HG03135 (cell line): ENCODE measurements around the gene BCL11A.
A peak's percentile ranks its signal among the peaks of the same experiment; 100 is the strongest.

Source experiments
- ATAC-seq: cut with Tn5 transposase; IDR thresholded peaks from one replicate; pipeline ENCODE4 v1.9.1; 2021; ENCODE audit warnings: mild to moderate bottlenecking, moderate library complexity; ENCODE audit not compliant: unreplicated experiment

BCL11A gene

DNA sequence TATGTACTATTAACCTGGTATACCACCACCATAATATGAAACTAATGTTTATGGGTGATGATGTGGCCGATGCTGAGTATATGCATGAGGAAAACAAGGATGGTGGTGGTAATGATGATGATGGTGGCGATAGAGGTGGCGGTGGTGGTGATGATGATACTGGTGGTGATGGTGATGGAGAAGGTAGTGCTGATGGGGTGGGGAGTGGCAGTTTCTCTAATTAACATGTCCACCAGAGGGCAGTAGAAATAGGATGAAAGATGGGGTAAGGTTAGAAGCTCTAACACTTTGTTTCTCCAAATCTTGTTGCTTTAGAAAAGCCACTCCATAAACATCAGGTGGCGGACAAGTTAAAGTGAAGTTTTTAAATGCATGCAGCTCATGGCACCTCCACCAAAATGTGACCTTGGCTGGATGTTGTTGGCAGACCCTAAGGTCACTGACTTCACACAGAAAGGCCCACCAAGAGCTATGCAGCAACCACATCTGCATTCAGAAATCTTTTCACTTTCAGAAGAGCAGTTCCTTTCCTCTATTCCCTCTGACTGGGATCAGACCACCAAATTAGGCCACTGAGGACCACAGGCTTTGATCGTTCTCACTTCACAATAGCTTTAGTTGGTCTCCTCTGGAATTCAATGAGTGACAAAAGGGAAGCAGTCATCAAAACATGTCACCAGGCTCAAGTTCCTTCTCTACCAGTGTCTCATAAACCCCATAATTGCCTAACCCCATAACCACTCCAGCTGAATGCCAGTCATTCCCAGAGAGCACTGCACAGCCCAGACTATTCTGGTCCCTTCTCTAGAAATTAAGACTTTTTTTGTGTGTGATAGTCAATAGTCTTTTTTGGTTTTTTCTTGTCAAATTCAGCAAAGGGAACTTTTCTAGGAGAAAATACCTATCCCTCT, 7.5 kb upstream of the BCL11A start:
- ATAC-seq: no peak

DNA sequence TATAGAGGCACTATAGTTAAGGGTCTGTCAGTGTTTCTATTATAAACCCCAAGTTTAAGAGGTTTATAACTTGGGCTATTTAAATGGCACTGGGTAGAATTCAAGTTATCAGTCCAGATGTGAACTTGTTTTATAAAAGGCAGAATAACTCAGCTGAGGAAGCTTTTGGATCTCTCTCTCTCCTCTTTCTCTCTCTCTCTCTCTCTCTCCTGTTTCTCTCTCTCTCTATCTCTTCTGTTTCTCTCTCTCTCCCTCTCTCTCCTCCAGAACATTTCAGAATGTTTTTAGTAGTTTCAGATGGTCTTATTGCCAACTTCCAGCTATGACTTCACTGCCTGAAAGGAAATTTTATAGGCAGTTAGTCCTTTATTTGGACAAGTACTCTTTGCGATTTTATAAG, 6.4 kb upstream of the BCL11A start:
- ATAC-seq: no peak

DNA sequence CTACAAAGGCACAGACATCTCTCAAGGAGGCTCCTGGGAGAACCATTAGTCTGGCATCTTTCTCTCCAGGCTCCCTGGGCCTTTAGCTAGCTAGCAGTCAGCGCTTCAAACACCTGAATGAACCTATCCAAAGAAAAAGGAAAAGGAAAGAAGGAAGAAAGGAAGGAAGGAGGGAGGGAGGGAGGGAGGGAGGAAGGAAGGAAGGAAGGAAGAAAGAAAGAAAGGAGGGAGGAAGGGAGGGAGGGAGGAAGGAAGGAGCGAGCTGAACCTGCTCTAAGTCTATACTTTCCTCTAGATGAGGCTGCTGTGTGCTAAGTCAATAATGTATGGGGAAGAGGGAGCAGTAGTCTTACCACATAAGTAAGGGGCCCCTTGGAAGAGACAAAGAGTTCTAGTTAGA, 5.1 kb upstream of the BCL11A start:
- no peak for ATAC-seq

DNA sequence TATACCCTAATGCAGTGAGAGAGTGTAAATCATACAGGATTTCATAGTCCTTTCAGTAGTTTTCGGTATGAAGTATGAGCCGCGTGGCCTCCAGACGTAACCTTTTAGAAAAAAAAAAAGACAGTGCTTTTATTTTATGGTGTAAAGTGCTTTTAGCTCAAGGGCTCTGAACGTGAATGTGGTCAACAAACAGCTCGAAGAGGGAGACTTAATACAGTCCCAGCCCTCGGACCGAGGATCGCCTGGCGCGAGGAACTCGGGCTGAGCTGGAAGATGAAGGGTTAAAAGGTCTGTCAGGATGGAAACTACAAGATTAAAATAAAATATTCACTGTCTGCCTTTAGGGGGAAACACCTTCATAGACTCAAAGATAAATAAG, 4.0 kb upstream of the BCL11A start:
- ATAC-seq: no peak

DNA sequence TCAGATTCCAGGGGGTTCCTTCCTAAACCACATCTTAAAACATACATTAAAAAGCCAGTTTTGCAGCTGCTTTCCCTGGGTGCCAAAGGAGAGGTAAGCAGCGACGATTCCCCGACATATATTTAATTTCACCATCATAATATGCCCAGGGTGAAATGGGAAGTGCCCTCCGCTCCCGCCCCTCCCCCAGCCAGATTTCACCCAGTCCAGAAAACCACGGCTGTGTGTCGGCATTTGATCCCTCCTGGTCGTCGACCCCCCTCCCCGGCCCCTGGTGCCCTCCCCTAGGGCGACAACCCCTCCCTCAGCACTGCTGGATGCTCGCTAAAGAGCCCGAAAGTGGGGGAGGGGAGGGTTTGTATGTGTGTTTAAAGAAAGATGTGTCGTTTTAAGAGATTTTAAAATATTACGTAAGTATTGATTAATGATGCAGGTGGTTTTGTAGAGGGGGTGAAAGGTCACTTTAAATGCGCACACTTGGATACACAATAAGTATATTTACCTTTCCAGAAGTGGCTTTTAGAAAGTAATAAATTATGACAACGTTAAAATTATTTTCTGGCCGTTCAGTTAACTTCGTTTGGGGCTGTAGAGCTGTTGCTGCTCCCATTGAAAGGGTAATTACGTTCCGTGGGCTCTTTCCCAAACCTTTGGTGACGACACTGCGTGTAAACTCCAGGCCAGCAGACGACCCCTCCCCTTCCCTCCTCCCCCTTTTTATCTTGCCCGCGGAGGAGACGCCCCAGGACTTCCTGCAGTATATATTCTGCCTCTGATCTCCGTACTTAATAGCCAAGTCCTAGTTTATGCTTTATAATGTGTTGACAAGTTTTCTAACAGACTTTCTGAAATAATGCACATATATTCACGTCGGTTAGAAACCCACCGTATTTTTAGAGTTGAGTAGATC, 3.4 kb upstream of the BCL11A start:
- ATAC-seq: no peak

DNA sequence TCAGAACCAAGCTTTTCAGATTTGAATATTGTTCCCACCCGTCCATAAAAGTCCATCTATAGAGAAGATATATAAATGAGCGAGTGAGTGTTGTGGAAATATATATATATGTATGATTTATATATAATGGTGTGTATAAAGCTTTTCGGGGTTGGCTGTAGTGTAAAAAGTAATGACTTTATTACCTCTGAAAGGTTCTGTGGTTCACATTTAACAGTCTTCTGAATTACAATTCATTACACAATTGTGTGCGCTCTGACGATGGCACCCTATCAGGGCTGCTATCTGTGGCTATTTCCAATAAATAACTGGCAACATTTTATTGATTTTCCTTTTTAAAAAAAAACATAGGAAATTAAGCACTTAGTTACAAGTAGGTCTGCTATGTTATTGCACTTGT, 2.7 kb upstream of the BCL11A start:
- ATAC-seq: no peak

DNA sequence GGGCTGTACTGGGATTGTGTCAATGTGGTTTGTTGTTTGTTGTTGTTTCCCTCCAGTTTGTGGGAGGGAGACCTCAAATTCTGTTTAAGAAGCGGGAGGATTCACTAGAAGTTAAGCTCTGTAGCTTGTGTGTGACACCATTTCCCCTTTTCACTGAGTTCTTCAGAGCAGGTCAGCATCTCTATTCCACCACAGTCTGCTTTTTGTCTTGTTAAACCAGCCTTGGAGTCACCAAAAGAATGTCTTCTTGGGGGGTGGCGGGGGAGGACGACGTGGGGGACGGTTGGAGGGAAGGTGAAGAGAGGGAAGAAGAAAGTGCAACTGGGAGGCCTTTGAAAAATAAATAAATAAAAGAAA, 2.3 kb upstream of the BCL11A start:
- ATAC-seq: peak; percentile 8

DNA sequence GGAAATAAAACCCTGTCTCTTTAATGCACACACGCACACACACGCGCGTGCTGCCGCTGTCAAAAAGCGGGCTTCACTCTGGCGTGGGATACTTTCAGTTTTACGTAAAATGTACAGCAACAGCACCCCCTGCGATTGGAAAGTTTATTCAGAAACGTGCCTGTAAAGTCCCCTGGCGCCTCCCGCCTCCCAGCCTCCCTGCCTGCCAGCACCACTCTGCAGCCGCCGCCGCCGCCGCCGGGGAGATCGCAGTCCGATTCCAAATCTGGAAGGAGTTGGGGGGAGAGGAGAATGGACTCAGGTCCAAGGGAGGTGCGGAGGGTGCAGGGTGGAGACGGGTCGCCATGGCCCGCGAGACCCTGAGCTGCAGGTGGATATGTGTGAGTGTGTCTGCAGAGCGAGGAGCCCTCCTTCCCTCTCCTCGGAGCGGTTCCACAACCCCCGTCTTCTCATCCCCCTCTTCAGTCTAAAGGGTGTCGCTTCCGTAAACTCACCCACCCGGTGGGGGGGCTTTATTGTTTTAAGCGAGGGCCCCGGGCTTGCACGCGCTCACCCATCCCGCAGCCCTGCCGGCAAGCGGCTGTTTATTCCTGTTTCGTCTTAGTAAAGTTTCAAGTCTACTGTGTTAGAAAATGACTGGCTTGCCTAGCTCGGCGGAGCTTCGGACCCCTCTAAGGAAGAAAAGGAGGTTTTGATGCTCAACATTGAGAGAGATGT, 1.8 kb upstream of the BCL11A start:
- peak; percentile 40 for ATAC-seq

DNA sequence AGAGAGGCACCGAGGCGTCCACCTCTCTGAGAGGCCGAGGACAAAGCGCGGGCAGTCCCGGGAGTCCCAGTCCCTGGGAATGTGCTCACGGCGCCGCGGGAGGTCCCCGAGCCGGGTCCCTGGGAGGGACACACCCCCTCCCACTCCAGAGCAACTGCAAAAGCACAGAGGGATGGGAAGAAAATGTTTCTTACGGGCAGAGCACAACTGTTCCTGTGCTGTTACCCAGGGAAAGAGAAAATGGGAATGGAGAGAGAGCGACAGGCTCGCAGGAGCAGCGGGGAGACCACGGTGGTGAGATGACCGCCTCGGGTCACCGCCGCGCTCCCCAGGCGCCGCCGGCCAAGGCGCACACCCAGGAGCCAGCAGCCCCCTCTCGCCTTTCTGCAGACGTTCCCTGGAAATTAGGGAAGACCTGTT, 1.2 kb upstream of the BCL11A start:
- no peak for ATAC-seq

DNA sequence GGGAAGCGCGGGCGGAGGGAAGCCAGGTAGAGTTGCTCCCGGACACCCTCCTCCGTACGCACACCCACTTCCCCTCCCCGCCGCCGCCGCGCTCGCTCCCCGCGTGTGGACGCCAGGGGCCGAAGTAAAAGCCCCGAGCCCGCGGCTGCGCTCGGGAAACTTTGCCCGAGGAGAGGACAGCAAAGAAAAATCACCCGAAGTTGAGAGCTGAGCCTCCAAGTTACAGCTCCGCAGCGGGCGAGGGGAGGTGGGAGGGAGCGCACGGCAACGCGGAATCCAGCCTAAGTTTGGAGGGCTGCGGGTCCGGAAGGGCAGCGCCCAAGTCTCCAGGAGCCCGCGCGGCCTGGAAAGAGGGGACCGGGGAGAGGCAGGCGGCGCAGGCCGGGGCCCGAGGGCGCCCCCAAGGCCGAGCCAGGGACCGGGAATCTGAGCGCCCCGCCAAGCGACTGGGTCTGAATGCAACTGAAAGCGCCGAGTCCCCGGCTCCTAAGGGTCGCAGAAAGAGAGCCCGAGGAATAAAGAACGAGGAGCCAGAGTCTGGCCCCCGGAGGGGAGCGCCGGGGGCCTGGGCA, 706 bp upstream of the BCL11A start:
- no peak for ATAC-seq

DNA sequence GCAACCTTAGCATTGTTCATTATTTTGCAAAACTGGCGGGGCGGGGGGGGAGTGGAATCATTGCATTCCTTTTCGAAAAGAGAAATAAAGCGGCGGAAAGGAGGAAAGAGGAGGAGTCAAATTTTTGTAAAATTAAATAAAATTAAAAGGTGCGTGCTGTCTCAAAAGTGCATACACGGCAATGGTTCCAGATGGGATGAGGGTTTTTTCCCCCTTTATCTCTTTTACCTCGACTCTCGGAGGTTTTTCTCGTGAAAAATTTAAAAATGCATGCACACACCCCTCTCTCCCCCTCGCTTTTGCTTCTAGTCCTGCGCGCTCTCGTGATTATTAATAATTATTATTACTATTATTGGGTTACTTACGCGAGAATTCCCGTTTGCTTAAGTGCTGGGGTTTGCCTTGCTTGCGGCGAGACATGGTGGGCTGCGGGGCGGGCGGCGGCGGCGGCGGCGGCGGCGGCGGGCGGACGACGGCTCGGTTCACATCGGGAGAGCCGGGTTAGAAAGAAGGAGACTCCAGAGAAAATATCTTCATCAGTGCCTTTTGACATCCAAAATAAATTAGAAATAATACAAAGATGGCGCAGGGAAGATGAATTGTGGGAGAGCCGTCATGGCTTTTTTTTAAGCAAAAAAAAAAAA, 481 bp downstream of the BCL11A start:
- no peak for ATAC-seq

DNA sequence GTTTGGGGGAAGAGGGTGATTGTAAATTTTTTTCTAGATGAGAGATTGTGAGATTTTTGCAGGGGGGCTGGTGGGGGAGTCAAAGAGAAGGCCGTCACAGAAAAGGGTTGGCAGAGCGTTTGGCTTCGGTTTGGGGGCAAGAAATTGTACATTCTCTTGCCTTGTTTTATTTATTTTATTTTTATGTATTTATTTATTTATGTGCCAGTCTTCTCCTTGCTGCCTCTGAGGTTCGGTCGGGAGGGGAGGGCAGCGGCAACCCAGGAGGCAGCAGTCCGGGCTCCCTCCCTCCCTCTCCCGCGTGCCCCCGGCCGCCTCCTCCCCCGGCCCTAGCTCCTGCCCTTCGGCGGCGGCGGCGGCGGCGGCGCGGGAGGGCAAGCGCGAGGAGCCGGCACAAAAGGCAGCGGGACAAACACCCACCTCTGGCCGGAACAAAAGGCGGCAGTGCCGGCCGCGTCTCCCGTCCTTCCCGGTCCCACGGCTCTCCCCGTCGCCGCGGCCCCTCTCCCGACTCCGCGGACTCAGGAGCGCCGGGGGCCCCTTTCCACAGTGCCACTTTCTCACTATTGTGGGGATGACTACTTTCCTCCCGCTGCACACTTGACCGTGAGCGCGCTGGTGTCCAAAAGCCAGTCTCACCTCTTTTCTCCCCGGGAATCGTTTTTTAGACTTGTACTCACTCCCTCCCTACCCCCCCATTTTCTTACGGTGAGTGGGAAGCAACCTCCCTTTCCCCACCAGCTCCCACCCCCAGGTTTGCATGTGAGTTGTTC, 1.2 kb downstream of the BCL11A start:
- no peak for ATAC-seq

DNA sequence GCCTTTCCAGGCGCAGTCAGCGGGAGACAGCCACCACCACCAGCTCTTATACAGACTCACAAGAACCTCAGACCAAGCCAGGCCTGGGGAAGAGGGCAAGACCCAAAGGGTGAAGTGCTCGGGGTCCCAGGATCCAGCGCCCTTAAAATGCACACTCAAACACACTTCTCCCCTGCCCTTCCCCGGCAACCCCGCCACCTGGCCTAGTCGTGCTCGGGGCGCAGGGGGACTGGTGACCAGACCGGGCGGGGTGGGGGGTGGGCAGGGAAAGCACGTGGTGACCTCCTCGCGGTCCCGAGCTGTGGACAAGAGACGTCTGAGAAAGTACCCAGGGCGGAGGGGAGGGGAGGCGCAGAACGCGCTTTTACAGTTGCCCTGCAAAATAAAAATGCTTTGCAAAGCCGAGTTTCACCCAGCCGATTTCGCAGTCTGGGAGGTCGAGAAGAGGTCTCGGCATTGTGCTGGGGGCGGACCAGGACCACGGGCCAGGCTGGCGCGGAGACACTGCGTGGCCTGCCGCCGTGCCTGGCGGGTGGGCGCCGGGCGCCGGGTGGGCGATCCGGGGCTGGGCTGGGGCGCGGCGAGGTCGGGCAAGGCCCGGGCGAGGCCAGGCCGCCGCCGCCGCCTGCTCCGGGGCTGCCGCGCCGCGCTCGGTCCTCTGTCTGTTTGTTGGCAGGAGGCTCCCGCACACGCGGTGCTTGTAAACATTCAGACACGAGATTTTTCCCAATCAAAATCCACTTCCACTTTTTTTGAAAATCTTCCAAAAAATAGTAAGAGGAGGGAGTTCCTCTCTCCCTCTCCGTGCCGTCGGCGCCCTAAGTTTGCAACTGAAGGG, 2.0 kb downstream of the BCL11A start:
- no peak for ATAC-seq

DNA sequence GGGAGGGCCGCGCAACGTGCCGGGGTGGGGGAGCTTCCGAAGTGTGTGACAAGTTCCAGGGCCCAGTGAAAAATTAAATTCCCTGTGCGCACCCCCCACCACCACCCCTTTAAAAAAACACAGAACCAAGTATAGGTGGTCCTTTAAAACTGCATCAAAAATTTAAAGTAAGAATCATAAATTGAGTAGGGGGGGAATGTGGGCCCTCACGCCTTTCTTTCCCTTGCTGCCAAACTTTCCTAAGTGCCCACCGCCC, 2.5 kb downstream of the BCL11A start:
- no peak for ATAC-seq

DNA sequence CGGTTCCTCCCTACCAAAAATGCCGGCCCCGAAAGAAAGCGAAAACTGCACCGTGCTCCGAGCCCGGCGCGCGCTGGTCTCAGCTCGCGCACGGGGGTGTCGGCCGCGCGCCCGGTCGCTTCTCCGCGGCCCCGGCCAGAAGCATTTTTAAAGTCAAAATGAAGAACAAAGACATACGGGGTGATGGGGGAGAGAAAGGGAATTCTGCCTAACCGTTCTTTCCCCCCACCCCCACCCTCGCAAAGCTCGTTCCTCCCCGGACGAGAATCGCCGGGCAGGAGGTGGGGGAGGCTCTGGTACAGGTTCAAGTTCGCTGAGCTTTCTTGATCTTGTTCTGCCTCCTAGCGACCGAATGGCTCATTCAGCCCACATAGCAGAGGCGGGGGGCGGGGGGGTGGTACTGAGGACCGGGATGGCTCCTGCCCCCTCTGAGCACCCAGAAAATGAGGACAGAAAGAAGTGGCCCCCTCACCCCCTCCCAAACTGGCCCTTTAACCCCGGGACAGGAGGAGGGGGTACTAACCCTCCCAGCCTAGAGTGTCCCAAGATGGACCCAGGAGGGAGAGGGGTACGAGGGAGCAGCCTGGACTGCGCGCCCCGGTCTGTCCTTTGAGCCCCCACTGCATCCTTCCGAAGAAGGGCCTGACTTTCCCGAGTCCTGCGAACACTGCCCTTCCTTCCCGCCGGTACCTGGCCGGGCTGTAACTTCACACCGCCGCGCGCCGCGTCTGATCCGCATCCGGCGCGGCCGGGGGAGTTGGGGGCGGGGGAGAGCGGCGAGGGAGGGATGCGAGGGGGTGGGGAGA, 3.1 kb downstream of the BCL11A start:
- ATAC-seq: peak; percentile 54

DNA sequence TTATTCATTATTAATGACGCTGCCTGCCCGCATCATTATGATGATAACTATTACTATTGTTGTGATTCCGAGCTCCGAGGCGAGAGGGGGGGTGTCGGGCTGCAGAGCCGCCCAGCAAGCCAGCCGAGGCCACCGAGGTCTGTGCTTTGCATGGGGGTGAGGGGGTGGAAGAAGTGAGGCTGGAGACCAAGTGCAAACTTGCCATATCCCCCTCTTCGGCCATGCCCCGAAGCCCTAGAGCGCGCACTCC, 3.6 kb downstream of the BCL11A start:
- no peak for ATAC-seq

DNA sequence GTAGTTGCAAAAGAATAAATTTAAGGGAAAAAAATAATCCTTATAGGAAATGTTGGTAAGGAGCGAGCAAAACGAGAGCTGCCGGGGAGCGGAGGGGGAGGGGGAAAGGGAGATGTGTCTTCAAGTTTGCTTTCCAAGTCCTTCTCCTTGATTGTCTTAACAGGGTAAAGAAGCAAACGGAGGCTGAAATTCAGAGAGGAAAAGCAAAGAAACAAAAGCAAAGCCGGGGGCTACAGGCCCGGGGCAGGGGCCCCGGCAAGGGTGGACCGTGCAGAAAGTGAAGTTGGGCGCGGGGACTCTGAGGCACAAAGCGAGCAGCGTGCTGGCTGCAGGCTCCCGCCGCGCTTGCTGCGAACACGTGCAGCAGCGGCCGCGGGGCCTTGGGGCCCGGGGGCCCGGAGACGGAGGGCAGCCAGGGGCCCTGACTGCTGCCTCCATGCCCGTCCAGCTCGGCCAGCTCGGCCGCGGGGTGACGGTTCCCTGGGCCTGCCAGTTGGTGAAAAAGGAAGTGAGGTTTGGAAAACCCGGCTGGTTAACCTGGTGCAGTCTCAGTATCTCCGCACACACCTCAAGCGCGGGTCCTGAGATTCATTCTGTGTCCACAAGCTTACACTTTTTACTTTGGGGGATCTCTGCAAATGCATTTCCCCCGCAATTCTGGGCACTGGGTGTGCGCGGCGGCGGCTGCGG, 4.1 kb downstream of the BCL11A start:
- peak; percentile 13 for ATAC-seq

DNA sequence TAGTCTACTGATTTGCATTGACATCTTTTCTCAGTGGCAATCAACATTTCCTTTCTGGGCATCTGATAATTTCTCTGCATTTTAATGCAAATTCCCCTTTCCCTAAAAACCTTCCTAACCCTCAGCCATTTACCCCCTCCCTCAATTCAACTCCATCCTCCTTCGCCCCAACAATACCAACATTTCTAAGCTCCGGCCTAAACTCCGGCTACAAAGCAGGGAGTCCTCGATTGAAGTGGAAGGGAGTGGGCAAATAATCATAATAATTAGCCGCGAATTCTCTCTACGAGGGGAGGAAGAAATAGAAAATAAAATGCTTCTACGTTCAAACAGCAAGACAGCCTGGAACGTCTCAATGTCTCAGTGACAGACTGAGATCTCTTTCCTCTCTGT, 4.6 kb downstream of the BCL11A start:
- no peak for ATAC-seq
